OCI-LY7 (cell line): ENCODE data around the gene PARP12.

ENCODE experiments used
- CTCF ChIP-seq: fragments of 200-600 bp; sonication (generic); conservative IDR thresholded peaks from 2 replicates; pipeline ENCODE4 v1.5.1; 2014; ENCODE audit warnings: mild to moderate bottlenecking, antibody characterized with exemption, low read length, moderate library complexity, mixed read lengths
- EZH2phosphoT487 ChIP-seq: fragments of 200-600 bp; sonication (generic); IDR thresholded peaks from 2 replicates; pipeline ENCODE4 v1.6.1; 2018; ENCODE audit warnings: low read depth, borderline replicate concordance, mild to moderate bottlenecking, mixed run types, antibody characterized with exemption, low read length, moderate library complexity, mixed read lengths

GRCh38 chr7:140062118-140062527, 628 bp downstream of the PARP12 start:
- TF ChIP-seq CTCF (no peak), EZH2phosphoT487 (no peak)
